Superior temporal gyrus (tissue), 1 donor: ENCODE measurements around the gene ISG20L2.

Source experiments
- DNase-seq: peaks from one replicate; pipeline ENCODE4 v3.0.0-alpha.2; 2016; ENCODE audit errors: extremely low spot score

Gene ISG20L2

DNA sequence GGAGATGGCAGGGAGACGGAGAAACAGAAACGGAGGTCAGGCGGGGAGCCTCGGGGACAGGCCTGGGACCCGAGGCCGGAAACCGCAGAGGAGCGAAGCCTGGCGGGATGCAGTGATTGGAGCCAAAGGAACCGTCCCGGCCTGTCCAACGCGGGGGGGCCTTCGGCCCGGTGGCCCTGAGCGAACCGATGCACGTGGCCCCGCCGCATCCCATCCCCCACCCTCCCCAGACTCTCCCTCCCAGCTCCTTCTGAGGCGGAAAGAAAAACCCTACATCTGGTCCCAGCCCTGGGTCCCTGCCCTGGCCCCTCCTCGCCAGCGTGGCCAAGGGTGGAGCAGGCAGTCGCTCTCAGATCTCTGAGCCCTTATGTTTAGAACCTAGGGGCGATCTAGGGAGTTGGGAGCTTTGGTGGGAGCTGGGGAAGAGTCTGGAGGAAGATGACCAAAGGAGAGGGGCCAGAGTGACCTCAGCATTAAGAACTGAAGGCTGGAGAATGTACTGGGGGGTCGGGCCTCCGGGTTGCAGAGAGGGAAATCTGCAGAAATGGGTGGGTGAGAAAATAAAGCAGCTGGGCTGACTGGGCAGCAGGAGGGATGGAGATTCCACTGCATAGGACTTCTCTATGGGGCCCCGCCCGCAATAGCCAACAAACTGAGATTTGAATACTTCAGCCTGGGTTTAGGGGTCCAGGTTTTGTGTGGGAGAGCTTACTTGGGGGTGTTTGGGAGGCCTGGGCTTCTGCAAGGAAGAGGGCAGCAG is 21.7 kb downstream of the ISG20L2 start:
- DNase-seq: no peak

DNA sequence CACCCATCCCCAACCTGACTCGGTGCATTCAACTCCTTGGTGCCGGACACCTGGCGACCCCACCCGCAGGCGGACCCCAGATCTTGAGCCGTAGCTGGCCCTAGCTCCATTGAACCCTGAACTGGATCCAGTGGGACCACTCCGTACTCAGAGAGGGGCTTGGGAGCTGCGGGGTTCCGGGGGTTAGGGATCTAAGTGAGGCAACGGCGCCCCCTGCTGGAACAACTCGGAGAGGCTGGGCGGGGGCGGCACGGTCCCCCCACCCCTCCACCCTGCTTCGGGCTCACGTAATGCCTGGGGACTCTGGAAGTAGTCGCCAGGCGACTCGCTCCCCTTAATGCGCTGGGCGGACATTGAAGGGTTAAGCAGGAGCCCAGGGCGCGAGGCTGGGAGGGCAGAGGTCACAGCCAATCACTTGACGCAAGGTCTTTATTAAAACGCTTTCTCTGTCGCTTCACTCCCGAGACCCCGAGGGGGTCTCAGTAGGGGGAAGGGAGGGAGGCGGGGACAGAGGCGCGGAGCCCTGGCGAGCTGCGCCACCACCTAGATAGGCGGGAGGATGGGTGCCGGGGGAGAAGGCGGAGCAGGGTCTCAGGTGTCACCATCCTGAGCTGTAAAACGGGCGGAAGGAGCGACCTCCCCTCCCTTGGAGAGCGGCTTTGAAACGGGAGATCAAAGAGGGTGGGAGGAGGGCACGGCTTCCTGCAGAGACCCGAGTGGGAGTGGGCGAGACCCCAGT is 22.5 kb downstream of the ISG20L2 start:
- DNase-seq: no peak

DNA sequence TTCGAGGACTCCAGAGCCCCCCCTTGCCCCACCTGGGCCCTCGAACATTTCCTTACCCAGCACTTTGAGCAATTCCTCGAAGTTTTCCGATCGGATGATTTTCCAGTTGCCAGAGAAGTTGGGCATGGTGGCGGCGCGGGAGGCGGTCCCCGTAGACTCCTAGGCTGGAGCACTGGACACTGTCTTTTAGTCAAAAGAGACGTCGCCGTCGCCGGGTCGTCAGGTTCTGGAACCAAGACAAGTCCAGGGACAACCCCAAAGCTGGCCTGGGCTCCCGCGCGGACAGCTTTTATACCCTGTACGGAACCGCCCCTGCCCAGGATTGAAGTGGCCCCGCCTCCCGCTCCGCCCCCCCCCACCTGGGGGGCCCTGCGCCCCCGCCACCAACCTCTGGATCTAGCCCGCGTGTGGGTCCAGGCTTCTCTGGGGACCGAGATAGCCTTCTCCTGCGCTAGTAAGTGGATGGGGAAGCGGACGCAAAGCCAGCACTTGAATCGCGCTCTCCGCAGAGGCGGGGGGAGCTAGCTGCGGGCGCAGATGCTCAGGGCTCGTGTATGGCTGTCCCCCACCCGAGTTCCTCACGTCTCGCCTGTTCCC is 23.1 kb downstream of the ISG20L2 start, which contains the start of gene CRABP2:
Gene CRABP2, minus strand, starts transcription at position 263 of the 597 bp plus-strand sequence. Its CDS starts 137 bp downstream, at position 126.
- no peak for DNase-seq

DNA sequence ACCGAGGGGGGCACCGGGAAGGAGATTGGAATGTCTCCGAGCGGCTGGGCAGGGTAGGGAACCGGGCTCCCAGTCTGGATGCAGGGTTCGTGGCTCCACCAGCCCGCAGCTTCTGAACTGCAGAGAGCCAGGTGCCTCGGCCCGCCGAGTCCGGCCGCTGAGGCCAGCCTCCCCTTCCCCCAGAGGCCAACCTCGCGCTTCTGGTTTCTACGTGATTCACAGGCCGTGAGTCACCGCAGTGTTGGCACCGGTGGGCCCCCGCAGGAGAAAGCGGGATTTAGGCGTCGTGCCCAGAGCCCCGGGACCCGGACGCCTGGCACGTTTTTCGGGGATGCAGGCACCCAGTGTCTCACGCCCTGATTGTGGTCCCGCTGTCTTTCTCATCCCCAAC is 23.6 kb downstream of the ISG20L2 start:
- no peak for DNase-seq

DNA sequence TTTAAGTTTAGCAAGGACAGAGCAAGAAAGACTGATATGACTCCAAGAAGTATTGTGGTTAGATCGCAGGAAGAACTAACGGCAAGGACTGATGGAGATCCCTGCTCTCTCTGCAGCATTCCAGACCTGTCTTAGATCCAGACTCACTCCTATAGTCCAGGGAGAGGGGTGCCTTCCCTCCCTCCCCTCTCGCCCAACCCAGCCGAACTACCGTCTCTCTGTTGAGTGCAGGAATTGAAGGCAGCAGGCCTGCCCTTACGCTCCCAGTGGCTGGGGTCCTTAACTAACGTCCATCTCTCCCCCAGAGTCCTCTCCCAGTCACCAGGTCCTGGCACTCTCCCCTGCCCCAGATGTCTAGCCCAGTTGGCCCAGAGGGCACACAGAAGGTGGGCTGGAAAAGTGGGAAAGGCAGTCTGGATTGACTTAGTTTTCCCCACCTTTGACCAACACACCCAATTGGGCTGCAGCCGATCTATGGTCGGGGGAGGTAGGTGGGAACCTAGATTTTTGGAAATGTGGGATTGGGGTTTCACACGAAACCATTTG is 24.3 kb downstream of the ISG20L2 start:
- no peak for DNase-seq

DNA sequence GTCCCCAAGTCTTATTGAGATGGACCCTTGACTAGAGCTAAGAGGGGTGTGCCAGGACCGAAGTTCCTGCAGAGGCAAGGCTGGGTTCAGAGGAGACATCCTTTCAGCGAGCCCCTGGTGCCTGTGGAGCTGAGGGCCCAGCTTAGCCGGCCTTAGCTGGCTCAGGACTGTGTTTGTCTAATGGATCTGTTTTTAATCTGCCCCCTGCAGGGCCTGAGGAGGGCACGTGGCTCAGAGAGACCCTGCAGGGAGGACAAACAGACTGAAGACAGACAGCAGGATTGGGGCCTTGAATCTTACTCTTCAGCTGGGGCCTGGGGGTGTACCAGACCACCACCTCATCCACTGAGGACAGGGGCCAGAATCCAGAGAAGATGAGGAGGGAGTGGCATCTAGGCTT is 24.8 kb downstream of the ISG20L2 start:
- no peak for DNase-seq

DNA sequence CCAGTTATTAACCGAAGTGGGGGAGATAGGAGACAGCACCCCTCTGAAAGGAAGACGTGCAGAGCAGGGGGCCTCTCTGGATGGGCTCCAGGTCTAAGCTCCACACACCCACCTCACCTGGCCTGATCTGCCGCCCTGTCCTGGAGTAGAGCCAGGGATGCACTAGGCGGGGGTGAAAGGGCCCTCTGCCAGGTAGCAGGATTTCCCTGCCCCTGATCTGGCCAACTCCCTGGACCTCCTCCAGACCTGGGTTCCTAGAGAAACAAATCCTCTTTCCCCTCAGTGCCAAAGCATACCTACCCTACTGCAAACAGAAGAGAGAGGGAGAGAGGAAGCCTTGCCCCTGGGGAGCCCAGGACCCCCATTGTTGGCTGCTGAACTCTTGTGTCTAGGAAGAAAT is 25.2 kb downstream of the ISG20L2 start:
- no peak for DNase-seq

DNA sequence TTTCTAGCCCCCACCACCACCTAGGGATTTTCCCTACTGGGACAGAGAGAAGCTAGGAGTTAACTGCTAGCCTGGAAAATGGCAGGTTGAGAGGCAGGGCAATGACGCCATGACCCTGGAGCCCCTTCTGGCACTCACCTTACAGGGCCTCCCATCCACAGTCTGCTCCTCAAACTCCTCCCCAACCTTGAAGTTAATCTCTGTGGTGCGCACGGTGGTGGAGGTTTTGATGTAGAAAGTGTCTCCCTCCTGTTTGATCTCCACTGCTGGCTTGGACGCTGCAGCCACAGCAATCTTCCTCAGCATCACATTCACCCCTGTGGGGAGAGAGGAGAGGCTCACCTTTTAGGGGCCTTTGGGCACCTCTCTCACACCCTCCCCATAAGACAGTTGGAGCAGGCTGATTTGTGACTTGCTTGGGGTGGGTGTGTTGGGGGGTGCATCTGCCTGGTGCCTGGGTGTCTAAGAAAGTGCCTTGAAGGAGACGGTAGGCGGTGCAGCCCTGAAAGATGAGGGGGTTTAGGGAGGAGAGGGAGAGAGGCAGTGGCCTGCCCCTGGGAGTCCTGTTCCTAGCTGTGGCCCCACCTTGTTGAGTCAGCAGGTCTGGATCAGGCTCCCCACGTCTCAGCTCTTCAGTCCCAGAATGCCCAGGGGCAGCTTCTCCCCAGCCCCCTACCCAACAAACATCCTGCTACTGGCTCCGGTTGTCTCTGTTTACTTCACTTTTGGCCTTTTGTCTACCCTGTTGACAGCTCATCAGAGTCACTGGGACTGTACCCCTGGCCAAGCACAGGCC is 27.6 kb downstream of the ISG20L2 start:
- no peak for DNase-seq

DNA sequence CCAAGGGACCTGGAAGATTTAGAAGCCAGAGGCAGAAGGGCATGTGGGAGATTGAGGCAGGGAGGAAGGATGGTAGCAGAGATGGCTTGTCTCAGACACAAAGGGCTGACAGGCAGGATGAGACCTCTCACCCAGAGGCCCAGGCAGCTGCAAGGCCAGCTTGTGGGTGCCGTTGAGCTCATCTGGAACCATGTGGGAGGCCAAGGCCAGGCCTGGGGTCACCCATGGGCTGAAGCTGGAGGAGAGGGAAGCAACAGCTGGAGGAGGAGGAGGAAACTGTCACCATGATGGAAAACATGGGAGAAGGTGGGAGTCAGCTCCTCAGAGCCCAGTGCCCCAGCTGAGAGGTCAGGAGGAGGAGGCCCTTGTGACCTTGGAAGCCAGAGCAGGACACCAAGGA is 29.6 kb downstream of the ISG20L2 start:
- no peak for DNase-seq

DNA sequence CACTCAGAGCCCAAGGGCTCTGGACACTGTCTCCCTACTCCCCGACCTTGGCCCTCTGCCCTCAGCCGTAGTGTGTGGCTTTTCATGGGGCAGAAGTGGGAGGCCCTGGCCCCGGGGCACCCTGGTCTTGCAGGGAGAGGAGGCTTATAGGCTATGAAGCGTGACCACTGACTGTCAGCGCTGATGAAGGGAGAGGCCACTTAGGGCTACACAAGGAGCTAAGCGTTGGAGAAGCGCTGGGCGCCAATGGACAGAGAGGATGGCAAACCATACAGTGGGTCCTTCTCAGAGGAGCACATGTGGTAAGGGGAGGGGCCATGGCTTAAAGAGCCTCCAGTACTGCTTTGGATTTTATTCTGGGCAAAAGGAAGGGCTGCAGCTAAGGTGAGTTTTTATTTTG is 31.1 kb downstream of the ISG20L2 start:
- no peak for DNase-seq

DNA sequence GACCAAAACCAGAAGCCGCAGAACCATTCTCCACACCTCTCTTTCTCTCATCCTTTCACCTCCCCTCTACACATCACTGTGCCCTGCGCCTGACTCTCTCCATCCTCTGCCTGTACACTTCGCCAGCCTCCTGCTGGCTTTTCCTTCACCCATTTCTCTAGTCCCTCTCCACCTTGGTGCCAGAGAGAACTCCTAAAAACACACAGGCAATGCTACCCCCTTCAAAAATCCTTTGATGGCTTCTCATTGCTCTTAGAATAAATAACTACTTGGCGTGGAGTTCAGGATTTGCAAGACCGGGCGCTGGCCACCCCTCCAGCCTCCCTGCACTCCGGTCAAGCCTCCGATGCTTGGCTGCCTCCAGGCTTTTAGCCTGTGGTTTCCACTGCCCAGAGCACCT is 31.8 kb downstream of the ISG20L2 start:
- DNase-seq: no peak

DNA sequence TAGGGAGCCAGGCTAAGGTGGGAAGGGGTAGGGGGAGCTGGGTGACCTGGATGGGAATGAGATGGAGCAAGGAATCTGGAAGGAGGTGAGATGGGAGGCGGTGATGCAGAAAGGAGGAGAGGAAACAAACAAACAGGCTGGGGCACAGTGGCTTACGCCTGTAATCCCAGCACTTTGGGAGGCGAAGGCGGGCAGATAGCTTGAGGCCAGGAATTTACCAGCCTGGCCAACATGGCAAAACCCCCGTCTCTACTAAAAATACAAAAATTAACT is 33.9 kb downstream of the ISG20L2 start:
- no peak for DNase-seq

DNA sequence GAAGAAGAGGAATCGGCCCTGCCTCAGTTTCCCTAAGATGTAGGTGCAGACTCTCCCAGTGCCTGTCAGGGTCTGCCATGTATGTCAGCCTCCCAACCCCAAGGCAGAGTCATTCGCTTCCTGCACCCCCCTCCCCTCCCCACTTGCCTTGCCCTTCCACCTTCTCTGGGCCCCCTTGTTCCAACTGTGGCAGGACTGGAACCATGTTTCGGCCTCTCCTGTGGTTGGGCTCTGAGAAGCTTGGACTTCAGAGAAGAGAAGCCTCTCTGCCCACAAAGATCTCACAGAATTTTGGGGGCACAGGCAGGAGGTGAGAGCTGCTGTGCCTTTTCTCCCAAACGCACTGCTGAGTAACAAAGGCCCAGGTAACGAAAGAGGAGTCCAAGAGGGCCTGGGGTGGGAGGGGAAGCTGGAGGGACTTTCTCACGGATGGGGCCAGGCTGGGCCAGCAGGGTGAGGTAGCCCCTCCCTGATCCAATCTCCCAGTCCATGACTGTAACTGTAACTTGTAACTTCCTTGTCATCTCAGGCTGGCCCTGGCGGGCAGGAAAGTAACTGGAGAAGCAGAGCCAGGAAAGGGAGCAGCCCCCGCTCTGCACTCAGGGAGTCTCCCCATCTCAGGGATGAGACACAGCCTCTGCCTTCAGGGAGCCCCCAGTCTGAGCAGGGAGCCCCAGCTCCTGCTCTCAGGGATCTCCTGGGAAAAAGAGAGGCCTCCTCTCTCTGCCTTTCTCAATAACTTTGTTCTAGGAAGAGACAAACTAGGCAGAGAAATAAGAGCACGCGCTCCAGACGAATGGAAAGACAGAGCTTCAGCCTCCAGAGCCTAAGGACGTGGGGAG is 34.5 kb downstream of the ISG20L2 start:
- no peak for DNase-seq

DNA sequence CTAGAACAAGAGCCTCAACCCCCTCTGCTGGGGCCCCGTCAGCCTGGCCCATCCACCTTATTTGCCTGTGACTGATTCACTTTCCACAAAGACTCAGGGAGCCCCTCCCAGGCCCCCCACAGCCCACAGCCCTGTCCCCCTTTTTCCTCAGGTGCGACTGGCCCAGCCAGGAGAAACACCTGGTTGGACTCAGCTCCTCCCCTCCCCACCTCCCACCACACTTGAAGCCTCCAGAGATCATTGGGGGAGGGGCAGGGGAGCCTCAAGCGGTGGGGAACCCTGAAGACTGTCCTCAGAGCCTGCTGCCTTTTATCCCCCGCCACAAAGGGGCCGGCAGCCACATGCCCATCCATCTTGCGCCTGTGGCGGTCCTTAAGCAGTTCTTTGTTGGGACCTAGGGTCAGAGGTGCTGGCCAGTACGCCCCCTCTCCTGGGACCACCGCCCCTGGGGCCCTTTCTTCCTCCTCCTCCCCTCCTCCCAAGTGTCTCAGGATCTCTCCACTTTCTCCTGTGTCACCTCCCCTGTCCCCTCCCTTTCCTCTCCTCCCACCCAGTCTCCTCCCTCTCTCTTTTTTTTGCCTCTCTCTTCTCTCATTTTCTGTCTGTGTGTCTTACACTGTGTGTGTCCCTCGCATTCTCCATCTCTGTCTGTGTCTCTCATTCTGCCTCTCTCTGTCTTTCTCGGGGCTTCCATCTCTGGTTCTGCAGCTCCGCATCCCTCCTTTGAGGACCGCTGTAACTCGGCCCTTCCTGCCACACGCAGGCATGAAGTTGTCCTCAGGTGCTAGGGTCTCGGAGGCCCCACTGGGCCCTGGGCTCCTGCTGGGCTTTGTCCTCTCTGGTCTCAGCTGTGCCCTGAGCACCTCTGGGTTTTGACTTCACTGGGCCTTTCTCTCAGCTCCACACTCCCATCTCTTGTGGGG is 35.4 kb downstream of the ISG20L2 start:
- DNase-seq: no peak

DNA sequence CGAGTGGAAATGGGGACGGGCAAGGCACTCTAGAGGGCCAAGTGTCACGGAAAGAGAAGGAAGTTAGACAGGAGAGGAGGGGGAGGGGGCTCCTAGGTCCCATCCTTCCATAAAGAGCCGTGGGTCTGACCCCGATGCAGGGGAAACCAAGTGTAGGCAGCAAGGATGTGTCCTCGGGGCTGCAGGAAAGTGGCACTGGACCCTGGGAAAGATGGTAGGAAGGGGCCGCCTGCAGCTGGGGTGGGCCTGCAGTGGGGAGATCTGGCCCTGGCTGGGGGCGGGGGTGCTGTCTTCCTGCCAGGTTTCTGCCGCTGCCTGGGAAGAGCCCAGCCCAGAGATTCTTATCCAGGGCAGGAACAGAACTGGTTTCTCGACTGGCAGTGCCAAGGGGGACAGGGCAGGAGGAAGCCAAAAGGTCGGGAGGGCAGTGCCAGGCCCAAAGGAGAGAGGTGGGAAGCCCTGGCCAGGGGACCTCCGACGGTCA is 36.1 kb downstream of the ISG20L2 start:
- DNase-seq: no peak

DNA sequence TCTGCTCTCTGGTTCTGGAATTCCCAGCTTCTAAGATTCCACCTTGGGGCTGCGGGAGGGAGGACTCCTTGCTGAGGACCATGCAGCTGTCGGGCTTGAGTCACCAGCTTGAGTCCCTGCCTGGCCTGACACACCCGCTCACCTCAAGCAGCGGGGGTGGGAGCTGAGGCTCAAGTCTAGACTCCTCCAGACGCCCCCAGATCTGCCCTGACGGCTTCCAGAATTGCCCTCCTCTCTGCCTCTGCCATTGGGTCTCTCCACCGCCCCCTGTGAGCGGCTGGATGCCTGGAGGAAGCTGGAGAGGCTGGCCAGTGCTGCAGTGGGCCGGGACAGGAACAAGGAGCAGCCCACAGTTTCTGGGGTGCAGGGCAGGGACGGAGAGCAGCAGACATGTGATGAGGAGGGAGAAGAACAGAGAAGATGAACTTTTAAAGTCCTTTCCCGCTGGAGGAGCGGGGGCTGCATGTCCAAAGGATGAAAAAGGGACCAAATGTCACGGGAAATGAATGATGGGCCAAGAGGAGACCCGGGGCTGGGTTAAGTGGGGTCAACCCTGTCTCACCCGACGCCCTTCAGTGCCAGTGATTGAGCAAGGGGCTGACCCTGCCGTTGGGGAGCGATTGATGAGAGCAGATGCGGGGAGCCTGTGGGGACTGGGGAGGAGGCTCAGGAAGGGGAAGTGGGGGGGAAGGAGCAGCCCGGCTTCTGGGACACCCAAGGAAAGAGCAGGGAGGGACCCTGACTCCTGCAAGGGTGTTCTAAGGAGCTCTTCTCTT is 36.7 kb downstream of the ISG20L2 start:
- no peak for DNase-seq

DNA sequence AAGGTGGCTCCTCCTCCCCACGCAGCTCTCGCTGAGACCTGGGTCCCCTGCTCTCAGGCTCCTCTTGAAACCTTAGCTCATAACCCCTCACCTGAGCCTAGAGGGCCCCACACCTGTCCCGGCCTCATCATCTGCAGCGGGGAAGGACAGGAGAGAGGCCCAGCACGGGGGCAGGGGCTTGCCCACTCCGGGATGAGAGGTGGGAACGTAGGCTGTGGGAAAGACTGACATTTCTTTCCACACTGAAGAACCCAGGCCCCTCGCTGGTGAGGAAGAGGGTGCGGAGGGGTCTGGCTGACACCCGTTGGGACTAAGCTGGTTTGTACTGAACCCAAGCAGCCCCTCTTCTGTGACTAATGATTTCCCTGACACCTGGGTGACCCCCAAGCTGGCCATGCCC is 37.4 kb downstream of the ISG20L2 start:
- DNase-seq: no peak

DNA sequence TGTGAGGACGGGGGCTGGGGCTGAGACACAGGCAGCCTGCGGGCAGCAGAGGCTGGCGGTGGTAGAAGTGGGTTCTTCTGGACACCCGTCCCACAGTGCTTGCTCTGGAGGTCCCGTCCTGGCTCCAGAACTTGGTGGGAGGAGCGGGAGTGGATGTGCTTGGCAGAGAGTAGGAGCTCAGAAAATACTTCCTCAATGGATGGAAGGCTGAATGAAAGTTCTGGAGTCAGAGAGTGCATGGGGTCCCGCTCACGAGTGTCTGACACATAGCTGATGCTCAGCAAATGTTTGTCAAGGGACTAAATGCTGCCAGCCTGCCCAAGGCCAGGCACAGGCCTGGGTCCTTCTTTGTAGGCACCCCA is 37.9 kb downstream of the ISG20L2 start:
- DNase-seq: no peak
